ENCODE measurements around the gene KLC1.

Gene KLC1

DNA sequence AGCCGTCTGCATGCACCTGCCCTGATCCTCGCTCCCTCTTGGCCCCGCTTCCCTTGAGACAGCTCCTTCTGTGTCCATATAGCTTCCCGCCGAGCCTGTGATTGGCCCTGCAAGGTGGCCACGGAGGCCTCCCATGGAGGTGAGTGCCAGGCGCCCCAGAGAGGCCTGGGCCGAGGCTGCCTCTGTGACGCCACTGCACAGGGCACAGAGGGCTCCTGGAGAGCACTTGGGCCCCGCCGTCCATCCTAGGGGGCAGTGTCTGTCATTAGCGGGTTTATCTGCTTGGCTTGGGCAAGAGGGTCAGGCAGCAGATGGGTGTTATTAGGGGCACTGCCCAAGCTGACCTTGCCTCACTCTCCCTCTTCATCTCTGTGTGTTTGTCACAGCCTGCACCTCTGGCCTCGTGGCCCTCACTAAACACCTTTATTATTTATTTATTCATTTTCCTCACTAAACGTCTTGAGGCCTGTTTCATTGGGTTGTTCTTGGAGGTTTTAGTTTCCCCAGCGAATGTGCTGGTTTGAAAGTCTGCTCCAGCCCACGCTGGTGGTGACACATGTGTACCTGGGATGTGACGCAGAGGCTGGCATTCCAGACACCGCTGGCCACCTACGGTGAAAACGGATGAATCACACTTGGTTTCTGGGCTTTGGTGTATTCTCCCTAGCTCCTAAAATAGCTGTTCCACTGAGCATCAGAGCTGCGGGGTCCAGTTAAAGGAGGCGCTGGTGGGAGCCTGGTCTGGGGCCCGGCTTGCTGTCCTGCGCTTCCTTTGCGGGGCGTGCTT is 92.5 kb downstream of the KLC1 start:
- DNase-seq (ENCODE audit: low read depth): no peak

DNA sequence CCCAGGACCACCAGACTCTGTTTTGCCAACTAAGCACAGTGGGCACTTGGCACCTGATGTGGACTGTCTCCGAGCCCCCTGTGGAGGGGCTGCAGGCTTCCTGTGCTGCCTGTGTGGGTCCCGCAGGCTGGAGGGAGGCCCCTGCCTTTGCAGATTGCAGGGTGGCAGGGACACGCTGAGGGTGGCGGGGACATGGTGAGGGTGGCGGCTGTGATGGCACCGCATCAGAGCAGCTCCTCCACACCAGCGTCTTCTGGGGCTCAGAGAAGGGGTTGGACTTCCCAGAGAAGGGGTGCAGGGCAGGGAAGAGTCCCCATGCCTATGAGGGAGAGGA is 94.7 kb downstream of the KLC1 start:
- DNase-seq (ENCODE audit: low read depth): no peak

DNA sequence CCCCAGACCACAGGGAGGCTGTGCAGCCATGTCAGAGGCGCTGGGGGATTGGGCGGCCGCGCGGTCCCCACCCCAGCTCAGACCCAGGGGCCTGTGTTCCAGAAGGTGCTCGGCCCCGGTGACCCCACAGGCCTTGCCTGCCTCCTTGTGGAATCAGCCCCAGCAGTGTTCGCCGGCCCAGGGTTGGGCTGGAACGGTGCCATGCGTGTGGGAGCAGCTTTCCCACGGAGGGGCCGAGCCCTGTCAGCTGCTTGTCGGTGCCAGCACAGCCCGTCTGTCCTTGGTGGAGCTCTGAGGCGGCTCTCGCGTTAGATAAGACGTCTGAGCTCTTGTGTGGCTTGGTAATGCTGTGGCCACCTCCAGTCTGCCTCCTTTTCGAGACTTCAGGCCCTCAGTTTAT is 95.1 kb downstream of the KLC1 start:
- no peak for DNase-seq (ENCODE audit: low read depth)

DNA sequence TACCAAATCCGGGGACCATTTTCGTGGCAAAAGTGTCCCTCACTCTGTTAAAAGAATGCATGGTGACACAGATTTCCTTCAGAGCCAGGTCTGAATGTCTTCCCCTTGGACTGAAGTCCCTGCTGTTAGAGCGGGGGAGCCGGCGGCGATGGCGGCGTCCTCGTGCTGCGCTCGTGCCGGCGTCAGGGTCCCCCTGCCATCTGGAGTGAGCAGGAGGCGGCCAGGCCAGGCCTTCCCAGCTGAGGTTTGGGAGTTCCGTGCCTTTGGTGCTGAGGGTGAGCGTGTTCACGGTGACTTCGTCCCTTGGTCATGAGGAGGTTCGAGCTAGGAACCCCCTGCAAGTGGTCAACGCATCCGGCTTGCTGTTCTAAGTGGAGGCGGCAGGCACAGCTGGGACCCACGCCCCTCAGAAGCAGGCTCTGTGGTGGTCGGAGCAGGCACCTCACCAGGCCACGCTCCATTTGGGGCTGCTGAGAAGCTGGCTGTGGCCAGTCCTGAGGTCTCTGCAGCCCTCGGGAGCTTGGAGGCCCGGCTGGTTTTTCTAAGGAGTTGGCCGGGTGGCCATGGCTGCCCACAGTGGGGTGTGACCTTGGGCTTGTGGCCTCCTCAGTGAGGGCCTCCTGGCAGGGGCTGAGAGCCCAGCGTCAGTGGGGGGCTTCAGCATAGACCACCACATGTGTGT is 96.1 kb downstream of the KLC1 start:
- no peak for DNase-seq (ENCODE audit: low read depth)

DNA sequence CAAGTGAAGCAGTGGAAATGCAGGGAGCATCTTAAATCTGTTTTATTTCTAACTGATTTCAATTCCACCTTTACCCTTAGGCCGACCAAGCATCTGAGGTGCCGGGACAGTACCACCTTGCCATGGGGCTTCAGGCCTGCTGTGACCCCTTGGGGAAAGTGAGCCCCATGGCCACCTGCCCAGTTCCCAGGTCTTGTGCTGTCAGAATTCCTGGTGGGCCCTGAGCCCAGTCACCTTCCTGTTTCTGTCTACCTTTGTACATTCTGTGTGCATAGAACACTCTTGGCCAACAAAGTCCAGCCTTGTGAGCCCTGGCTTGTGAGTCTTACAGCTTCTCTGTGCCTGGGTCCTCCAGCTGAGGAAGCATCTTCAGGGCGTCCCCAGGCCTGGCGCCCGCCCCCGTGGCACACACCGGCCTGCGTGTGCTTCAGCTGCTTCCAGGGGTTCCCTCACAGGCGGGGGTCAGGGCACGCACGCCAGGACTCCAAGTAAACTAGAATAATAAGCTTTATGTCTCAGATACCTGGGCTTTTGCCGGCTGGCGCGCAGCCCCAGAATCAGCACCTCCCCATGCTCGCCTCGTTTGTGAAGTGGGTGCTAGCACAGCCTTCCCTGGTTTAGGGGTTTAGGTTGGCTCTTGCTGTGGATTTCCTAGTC is 96.9 kb downstream of the KLC1 start:
- no peak for DNase-seq (ENCODE audit: low read depth)

DNA sequence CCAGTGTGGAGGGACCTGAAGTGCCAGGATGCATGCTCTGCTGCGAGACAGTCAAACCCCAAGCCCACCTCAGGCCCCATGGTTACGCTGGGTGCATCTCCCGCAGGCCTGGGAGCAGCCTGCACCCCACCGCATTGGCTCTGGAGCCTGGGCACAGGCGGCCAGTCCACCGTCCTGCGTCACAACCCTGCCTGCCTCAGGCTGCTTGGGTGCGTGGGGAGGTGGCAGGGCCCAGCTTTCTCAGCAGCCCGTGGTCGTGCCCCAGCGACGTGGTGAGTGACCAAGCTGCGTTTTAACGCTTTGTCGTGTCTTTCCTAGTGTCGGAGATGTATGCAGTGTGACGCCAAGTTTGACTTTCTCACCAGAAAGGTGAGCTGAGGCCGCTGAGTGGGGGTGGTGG is 97.5 kb downstream of the KLC1 start:
- DNase-seq (ENCODE audit: low read depth): no peak

DNA sequence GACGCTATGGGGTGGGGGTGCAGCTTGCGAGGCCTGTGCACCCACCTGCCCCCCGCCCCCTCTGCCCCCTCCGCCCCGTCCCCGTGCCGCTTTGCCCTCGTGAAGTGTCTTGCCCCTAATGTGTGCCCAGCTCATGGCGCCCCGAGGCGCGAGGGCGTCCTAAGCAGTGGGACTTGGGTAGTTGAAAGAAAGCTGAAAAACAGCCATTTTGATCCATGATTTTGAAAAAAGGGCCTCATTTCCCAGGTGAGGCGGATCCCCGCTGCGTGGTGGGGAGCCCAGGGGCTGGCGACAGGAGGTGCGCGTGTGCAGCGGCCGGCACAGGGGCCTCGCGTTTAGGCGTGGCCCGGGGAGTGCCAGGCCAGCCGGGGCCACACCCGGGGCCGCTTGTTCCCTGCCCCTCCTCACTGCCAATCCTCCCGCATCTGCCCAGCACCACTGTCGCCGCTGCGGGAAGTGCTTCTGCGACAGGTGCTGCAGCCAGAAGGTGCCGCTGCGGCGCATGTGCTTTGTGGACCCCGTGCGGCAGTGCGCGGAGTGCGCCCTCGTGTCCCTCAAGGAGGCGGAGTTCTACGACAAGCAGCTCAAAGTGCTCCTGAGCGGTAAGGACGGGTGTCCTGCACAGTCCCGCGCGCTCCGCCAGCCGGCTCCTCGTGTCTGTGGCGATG is 98.4 kb downstream of the KLC1 start:
- no peak for DNase-seq (ENCODE audit: low read depth)

DNA sequence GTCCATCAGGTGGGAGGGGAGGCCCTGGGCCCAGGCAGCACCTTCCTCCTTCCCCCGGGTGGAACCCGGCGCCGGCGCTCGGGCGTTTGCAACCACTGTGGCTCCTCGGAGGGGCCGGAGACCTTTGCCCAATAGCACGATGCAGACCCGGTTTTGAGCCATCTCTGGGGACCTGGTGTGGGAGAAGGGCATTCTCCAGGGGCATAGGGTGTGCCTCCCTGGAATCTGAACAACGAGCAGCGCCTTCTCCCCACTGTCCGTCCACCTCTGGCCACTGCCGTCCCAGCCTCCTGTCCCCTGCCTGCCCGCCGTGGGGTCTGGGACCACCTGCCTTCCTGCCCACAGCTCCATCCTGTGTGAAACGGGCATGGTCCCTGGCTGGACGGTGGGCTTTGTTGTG is 99.1 kb downstream of the KLC1 start:
- DNase-seq (ENCODE audit: low read depth): no peak

DNA sequence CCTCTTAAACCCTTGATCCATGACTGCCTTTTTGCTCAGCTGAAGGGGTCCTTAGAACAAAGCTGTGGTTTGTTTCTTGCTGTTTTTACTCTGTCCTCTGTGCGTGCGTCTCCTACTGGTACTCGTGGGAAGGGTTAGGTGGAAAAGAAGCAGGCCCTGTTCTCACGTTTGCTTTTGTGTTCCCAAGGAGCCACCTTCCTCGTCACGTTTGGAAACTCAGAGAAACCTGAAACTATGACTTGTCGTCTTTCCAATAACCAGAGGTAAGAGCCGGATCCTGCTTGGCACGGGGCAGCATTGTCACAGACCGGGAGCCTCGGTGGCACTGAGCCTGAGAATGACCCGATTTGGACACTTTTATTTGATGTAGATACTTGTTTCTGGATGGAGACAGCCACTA is 99.7 kb downstream of the KLC1 start:
- DNase-seq (ENCODE audit: low read depth): no peak

DNA sequence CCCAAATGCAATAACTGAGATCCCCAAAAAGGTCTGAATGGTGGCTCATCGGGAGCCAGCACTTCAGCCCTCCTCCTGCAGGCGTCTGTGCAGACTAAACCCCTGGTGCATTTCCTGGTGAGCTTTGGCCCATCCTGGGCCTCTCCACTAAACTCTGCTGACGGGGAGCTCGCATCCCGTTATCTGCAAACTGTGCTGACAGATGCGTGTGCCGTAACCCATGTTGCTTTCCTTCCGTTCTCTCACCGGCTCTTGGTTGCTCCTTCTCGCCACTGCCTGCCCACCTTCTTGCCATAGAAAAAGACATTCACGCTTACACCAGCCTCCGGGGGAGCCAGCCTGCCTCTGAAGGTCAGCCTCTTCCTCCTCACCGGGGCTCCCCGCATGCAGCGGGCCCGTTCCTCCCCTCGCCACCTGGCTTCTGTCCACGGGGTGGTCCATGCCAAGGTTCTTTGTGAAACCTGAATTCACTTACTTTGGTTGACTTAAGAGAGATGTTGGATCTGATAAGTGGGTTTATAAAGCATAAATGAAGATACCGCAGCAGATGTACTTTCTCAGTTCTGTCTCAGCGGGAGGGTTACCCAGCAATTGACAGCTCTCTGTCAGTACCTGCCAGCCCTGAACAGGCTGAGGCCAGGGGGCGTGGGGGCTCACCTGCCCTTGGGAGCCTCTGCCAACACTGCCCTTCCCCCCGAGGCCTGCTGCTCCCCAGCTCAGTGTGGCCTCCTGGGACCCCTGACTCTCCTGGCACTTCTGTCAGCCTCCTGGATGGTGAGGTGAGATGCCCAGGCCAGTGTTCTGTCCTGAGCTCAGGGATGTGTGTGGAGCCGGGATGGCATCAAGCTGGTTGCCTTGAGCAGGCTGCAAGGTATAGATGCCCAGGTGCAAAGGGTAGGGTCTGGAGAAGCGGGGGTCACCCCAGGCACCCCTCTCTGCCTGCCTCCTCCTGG is 100.8 kb downstream of the KLC1 start:
- DNase-seq (ENCODE audit: low read depth): no peak

DNA sequence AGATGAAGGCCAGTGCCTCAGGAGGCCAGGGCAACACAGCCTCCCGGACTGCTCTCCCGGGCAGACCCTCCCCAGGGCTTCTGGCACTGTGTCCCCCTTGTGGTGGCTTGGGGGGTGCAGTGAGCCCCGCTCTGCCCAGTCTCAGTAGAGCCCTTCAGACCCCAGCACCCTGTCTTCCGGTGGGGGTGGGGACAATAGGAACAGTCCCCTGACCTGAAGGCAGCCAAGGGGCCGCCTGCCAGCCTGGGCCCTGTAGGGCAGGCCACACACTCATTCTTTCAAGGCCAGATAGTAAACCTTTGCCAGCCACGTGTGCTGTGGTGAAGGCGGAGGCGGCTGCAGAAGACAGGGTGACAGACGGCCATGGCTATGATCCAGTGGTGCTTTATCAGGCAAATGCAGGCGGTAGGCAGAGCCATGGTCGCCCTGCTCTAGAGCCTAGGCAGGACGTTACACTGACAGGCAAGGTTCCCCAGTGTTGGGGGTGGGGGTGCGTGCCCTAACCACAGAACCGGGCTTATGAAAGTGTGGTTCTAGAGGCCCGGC is 101.6 kb downstream of the KLC1 start:
- no peak for DNase-seq (ENCODE audit: low read depth)

DNA sequence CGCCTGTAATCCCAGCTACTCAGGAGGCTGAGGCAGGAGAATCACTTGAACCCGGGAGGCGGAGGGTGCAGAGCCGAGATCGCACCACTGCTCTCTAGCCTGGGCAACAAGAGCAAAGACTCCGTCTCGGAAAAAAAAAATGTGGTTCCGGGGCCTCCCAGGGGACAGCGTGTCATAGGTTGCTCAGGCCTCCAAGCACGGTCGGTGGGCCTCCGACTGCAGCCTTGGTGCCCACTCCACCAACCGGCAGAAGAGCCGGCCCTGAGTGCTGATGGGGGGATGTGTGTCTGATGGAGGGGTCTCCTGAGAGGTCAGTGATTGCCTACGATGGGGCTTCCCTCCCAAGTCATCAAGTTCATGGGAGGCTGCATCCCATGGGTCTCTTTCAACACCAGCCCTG is 102.5 kb downstream of the KLC1 start:
- DNase-seq (ENCODE audit: low read depth): no peak

DNA sequence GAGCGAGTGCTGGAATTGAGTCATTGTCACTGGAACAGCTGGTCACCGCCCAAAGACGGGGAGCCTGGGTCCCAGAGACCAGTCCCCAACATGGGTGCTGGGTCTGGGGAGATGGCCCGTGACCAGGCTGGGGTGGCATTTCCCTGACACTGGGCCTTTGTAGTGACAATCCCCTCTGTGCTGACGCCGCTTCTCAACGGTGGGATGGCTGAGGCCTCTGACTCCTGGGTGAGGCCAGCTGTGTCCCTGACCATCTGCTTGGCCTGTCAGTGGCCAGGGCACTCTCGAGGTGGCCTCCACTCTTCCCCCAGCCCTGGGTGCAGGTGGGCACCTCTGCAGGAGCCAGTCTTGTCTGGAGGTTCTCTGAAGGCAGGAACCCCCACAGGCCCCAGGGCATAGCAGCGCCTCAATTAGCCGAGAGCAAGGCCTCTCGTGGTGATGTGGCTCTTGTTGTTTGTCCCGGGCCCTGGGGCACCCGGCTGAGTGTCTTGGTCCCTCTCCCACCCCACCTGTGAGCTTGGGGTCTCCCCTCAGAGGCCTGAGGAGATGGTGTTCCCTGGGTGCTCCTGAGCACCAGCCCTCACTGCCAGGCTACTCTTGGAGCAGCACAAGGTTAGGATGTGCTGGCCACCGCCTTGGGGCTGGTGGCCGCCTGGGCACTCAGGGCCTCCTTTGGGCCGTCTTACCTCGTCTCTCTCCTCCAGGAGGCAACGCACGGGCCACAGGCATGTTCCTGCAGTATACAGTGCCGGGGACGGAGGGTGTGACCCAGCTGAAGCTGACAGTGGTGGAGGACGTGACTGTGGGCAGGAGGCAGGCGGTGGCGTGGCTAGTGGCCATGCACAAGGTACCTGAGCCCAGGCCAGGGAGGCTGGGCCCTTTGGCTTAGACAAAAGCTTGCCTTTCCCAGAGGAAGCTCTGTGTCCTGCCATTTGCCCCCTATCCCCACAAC is 103.2 kb downstream of the KLC1 start:
- DNase-seq (ENCODE audit: low read depth): no peak

DNA sequence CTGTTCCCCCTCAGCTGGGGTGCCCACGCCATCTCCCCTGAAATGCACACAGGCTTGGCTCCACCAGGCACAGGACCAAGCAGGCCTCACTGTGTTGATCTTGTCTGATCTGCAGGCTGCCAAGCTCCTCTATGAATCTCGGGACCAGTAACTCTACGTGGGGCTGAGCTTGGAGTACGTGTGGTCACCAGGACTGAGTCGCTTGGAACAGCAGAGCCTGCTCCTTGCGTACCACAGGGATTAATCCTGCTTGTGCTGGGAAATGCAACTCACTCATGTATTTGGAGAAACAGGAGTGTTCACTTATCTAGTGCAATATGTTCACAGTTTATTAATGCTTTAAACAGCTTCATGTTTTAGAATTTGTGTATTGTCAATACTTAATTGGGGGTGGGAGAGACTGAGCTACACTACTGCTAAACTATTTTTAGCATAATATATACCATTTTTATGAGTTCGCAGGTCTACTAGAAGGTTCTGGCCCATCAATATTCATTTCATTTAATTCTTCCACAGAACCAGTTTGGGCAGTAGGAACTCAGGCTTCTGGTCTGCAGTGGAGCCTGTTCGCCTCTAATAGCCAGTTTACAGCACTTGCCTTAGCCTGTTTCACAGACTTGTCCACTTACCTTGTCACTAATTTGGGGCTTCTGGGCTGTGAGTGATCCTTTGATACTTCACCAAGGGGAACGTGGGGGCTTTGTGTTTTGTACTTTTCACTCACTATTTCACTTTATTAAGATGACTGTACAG is 104.0 kb downstream of the KLC1 start:
- DNase-seq (ENCODE audit: low read depth): no peak

DNA sequence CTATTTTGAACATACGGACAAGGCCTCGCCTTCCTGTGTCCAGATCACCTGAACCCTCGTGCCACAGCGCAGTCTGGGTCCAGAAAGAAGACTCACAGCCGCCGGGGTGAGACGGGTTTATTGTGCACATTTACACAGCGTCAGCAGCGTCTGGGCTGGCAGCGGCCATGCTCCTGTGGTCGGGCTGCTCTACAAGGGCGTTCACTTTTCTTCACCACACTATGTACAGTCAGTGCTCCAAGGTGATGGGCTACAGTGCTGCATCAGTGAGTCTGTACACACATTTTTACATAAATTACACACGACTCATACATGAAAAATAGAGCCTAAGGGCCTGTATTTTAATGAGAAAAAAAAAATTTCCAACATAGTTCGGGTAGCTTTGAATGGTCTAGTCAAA is 104.6 kb downstream of the KLC1 start:
- no peak for DNase-seq (ENCODE audit: low read depth)

DNA sequence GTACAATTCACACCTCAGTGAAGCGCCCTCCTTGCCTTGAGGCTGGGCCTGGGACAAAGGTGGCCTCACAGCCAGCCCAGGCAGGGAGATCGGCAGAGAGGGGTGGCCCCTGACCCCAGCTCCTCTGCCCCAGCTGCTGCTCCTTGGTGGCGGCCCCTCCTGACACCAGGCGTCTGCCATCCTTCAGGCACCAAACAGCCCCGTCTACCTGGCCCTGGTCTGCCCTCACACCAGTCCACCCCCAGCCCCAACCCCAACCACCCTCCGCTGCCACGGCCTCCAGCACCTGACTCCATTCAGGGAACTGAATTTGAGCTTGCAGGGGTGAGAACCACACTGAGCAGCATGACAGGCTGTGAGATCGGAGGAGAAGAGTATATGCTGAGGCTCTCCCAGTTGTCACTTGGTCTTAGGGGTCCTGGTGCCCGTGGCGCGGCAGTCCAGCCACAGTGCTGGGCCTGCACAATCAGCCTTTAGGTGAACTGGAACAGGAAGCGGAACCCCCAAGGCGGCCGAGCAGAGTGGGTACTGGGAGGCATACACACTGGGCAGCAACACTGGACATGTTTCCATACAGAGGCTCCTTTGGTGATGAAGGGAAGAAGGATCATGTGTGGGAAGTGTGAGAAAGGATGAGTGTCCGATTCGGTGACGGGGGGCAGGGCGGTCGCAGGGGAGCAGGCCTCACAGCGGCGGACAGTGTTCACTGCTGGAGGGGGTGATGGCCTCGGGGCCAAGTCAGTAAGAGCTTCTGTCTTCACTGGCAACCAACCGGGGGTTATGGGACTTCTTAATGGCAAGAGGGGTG is 105.3 kb downstream of the KLC1 start:
- no peak for DNase-seq (ENCODE audit: low read depth)

DNA sequence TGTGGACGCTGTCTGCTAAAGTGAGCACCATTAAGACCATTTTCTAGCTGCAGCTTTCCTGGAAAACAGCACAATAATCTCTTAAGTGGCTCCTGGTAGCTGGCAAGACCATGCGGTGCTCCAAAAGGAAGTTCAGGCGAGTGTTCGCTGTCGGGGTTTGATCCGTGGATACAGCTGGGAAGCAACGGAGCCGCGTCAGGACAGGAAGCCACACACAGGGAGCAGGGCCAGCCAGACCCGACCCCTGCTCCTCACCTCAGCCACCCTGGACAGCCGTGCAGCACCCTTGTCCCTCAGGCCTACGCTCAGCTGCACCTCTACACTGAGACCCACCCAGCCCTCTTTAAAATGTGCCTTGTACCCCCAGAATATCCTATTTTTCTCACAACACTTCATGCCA is 106.0 kb downstream of the KLC1 start:
- DNase-seq (ENCODE audit: low read depth): no peak

DNA sequence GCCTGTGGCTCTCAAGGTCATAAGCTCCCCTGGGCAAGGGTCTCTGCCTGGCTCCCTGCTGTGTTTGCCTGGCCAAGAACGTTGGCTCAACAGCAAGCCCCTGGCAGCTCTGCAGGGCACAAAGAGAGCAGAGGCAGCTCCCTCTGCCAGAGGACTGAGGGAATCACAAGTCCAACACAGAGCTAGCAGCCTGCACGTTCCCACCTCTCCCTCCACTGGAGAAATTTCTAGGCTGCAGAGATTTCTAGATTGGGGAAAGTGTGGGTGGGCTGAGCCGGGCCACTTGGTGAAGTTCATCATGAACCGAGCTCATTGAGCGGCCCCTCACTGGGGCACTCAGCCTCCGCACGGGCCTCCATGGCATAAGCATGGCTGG is 106.4 kb downstream of the KLC1 start:
- no peak for DNase-seq (ENCODE audit: low read depth)

All from stimulated activated CD8-positive, alpha-beta memory T cell treated with anti-CD3 and anti-CD28 coated beads, Interleukin-15, amount 100 ng/mL, for 1 hour (primary cell).